ENCODE data around the gene GUCA2A. TPM values are rescaled to one million over a fixed set of nuclear protein-coding genes. Genes with fewer than 3 reads are reported as not detected.
A peak's percentile ranks its signal among the peaks of the same experiment; 100 is the strongest.

The GUCA2A gene
- total RNA-seq, 1 experiment from 2014 or later = not detected

DNA sequence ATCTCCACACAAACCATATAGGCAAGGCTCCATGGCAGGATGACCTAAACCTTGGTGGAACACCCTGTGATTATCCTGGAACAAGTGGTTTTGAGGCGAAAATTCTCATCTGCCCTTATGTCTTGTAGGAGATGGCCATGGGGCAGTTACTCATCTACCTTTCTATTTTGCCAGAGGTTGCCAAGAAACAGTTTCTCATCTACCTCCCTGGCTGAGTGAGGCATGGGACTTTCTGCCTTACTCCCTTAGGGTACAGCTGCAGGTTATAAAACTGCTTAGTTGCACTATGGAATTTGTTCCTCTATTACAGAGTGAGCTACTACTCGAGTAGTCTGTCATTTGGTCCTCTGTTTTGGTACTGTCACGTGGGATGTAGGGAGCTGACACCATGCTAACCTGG lies 31.3 kb upstream of the GUCA2A start:
- ATAC-seq = peak; percentile 21; the same call in 1 of the 2 replicates
- no TSS peak for BruUV-seq (replicated peaks)
- no peak for DNase-seq (ENCODE audit: low read depth, low spot score)
- no peak overlapping the region for H3K4me3 ChIP-seq (ENCODE audit: low read depth in 2 of 2, low read length in 2 of 2)
- POLR2A ChIA-PET = no interaction called here
- H3K27ac ChIP-seq (ENCODE audit: low read length) = no peak overlapping the region
- intact Hi-C loops (cut with micrococcal nuclease; ENCODE audit: unreplicated experiment) (no loop called here), in situ Hi-C loops (cut with HindIII; ENCODE audit: low pct_unique_long_range_greater_than_20kb, low sequenced_read_pairs) (no loop called here)
- H3K9me3 ChIP-seq (ENCODE audit: control insufficient read depth, insufficient read depth, low read depth, low read length) = no peaks in the 10 kb centered on the region
- CTCF ChIA-PET = no interaction called here
- TF ChIP-seq, protein P1, sequence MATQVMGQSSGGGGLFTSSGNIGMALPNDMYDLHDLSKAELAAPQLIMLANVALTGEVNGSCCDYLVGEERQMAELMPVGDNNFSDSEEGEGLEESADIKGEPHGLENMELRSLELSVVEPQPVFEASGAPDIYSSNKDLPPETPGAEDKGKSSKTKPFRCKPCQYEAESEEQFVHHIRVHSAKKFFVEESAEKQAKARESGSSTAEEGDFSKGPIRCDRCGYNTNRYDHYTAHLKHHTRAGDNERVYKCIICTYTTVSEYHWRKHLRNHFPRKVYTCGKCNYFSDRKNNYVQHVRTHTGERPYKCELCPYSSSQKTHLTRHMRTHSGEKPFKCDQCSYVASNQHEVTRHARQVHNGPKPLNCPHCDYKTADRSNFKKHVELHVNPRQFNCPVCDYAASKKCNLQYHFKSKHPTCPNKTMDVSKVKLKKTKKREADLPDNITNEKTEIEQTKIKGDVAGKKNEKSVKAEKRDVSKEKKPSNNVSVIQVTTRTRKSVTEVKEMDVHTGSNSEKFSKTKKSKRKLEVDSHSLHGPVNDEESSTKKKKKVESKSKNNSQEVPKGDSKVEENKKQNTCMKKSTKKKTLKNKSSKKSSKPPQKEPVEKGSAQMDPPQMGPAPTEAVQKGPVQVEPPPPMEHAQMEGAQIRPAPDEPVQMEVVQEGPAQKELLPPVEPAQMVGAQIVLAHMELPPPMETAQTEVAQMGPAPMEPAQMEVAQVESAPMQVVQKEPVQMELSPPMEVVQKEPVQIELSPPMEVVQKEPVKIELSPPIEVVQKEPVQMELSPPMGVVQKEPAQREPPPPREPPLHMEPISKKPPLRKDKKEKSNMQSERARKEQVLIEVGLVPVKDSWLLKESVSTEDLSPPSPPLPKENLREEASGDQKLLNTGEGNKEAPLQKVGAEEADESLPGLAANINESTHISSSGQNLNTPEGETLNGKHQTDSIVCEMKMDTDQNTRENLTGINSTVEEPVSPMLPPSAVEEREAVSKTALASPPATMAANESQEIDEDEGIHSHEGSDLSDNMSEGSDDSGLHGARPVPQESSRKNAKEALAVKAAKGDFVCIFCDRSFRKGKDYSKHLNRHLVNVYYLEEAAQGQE (IDR thresholded peaks at IDR 0.05; ENCODE audit: insufficient read depth in 1 of 2, low read depth in 2 of 2, low read length in 1 of 2) = no peak
- no peak for TF ChIP-seq TCF7L2 (IDR thresholded peaks at IDR 0.05; ENCODE audit: low read depth, low read length)
- no peak for TF ChIP-seq POLR2AphosphoS5 (IDR thresholded peaks at IDR 0.05; ENCODE audit: low read depth, low read length)
- TF ChIP-seq, protein P2, sequence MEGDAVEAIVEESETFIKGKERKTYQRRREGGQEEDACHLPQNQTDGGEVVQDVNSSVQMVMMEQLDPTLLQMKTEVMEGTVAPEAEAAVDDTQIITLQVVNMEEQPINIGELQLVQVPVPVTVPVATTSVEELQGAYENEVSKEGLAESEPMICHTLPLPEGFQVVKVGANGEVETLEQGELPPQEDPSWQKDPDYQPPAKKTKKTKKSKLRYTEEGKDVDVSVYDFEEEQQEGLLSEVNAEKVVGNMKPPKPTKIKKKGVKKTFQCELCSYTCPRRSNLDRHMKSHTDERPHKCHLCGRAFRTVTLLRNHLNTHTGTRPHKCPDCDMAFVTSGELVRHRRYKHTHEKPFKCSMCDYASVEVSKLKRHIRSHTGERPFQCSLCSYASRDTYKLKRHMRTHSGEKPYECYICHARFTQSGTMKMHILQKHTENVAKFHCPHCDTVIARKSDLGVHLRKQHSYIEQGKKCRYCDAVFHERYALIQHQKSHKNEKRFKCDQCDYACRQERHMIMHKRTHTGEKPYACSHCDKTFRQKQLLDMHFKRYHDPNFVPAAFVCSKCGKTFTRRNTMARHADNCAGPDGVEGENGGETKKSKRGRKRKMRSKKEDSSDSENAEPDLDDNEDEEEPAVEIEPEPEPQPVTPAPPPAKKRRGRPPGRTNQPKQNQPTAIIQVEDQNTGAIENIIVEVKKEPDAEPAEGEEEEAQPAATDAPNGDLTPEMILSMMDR (IDR thresholded peaks at IDR 0.05) = no peak
- no peak for TF ChIP-seq SIN3A (IDR thresholded peaks at IDR 0.05; ENCODE audit: borderline replicate concordance, insufficient read depth, low read depth, low read length)
- H3K27me3 ChIP-seq (ENCODE audit: control insufficient read depth, insufficient read depth, low read length) = no peaks in the 10 kb centered on the region
- H3K4me1 ChIP-seq (ENCODE audit: control insufficient read depth, insufficient read depth, low read length) = no peaks in the 10 kb centered on the region
- peaks cover 8% of the 10 kb centered on the region; the same call in 1 of the 2 replicates for H3K36me3 ChIP-seq (ENCODE audit: control insufficient read depth, insufficient read depth, low read length)

DNA sequence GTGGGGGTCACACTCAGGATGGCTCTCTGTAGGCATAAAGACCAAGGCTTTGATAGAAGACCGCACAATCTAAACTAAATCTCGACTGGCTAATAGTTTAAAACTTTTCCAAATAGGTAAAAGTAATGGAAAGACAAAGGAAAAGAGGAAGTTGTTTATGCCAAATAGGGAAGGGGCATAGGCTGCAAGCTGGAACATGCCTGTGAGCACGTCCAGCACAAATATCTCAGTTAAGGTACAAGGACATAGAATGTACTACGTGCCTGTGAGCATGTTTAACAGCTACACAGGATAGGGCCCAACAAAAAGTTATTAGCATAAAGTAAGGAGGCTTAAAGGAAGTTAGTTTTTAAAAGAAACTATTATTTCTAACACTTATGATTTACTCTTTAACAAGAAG lies 27.6 kb upstream of the GUCA2A start:
- ATAC-seq (no peak), DNase-seq (ENCODE audit: low read depth, low spot score) (no peak)
- ChIA-PET POLR2A (no interaction called here), CTCF (no interaction called here)
- no peaks in the 10 kb centered on the region for H3K27me3 ChIP-seq (ENCODE audit: control insufficient read depth, insufficient read depth, low read length)
- peaks cover 15% of the 10 kb centered on the region for H3K36me3 ChIP-seq (ENCODE audit: control insufficient read depth, insufficient read depth, low read length)
- BruUV-seq (replicated peaks) = no TSS peak
- intact Hi-C loops (cut with micrococcal nuclease; ENCODE audit: unreplicated experiment) (no loop called here), in situ Hi-C loops (cut with HindIII; ENCODE audit: low pct_unique_long_range_greater_than_20kb, low sequenced_read_pairs) (no loop called here)
- H3K4me3 ChIP-seq (ENCODE audit: low read depth in 2 of 2, low read length in 2 of 2) = no peak overlapping the region
- no peak for TF ChIP-seq SIN3A (IDR thresholded peaks at IDR 0.05; ENCODE audit: borderline replicate concordance, insufficient read depth, low read depth, low read length)
- no peak for TF ChIP-seq TCF7L2 (IDR thresholded peaks at IDR 0.05; ENCODE audit: low read depth, low read length)
- TF ChIP-seq POLR2AphosphoS5 (IDR thresholded peaks at IDR 0.05; ENCODE audit: low read depth, low read length) = no peak
- H3K27ac ChIP-seq (ENCODE audit: low read length) = no peak overlapping the region
- H3K9me3 ChIP-seq (ENCODE audit: control insufficient read depth, insufficient read depth, low read depth, low read length) = no peaks in the 10 kb centered on the region
- H3K4me1 ChIP-seq (ENCODE audit: control insufficient read depth, insufficient read depth, low read length) = no peaks in the 10 kb centered on the region

DNA sequence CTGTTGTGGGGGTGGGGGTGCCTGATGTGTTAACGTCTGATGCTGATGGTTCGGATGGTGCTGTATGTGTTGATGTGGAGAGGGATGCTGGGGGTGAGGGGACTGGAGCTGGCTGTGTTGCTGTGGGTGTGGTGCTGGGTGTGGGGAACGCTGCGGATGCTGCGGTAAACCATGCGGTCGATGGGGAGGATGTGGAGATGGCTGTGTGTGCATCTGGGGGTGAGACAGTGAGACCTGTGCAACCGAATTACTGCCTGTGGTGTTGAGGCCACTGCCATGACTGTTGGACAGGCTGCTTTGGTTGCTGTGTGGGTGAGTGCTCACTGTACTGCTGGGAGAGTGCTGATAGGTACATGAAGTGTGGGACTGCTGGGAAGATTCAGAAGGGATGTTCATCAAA lies 26.8 kb upstream of the GUCA2A start:
- intact Hi-C loops (cut with micrococcal nuclease; ENCODE audit: unreplicated experiment) = no loop called here

More for the DNA sequence above, 26.8 kb upstream of the GUCA2A start:
- peaks cover 15% of the 10 kb centered on the region for H3K36me3 ChIP-seq (ENCODE audit: control insufficient read depth, insufficient read depth, low read length)
- no peak for ATAC-seq
- no peak for DNase-seq (ENCODE audit: low read depth, low spot score)
- POLR2A ChIA-PET = no interaction called here
- no peaks in the 10 kb centered on the region for H3K4me1 ChIP-seq (ENCODE audit: control insufficient read depth, insufficient read depth, low read length)
- no peak overlapping the region for H3K4me3 ChIP-seq (ENCODE audit: low read depth in 2 of 2, low read length in 2 of 2)
- CTCF ChIA-PET = no interaction called here
- no peak overlapping the region for H3K27ac ChIP-seq (ENCODE audit: low read length)
- no TSS peak for BruUV-seq (replicated peaks)
- TF ChIP-seq POLR2AphosphoS5 (IDR thresholded peaks at IDR 0.05; ENCODE audit: low read depth, low read length) (no peak), SIN3A (IDR thresholded peaks at IDR 0.05; ENCODE audit: borderline replicate concordance, insufficient read depth, low read depth, low read length) (no peak), TCF7L2 (IDR thresholded peaks at IDR 0.05; ENCODE audit: low read depth, low read length) (no peak)
- TF ChIP-seq, protein P2 (IDR thresholded peaks at IDR 0.05) = no peak
- TF ChIP-seq, protein P1 (IDR thresholded peaks at IDR 0.05; ENCODE audit: insufficient read depth in 1 of 2, low read depth in 2 of 2, low read length in 1 of 2) = no peak
- in situ Hi-C loops (cut with HindIII; ENCODE audit: low pct_unique_long_range_greater_than_20kb, low sequenced_read_pairs) = no loop called here
- no peaks in the 10 kb centered on the region for H3K9me3 ChIP-seq (ENCODE audit: control insufficient read depth, insufficient read depth, low read depth, low read length)
- H3K27me3 ChIP-seq (ENCODE audit: control insufficient read depth, insufficient read depth, low read length) = no peaks in the 10 kb centered on the region

Data from Panc1 (cell line).